Keratinocyte (primary cell): ENCODE data around the gene SDCCAG8.

Experiments
- EZH2 ChIP-seq: IDR thresholded peaks from one replicate; pipeline ENCODE4 v1.6.1; 2012; ENCODE audit warnings: inconsistent platforms, mild to moderate bottlenecking, low read length, moderate library complexity
- TF ChIP-seq, protein P1 (sequence below), 3 experiments: IDR thresholded peaks in 1 of 3; conservative IDR thresholded peaks in 1 of 3; optimal IDR thresholded peaks in 1 of 3; 2 replicates in 2 of 3; 3 replicates in 1 of 3; pipeline versions ENCODE3 to v1.5.1; 2011; ENCODE audit warnings: low read length in 3 of 3, mild to moderate bottlenecking in 3 of 3, moderate library complexity in 2 of 3, control low read depth in 1 of 3, inconsistent platforms in 1 of 3; ENCODE audit not compliant: insufficient read depth in 2 of 3; ENCODE audit errors: extremely low read depth in 1 of 3

DNA sequence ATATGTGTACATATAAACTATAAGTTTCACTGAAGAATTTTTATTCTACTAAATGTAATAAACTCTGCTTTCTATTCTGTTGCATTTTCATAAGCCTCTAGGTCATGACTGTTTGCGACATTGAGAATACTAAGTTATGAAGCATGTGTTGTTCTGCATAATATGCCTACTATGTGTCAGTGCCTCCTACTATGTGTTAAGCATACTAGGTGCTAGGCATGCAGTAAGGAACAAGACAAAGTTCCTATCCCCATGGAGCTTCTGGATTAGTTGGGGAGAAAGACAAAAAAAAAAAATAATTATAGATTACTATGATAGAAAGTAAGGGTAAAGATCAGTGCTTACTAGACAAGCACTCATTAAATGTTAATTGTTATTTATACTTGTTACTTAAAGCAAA lies 1.3 kb downstream of the SDCCAG8 start:
- TF ChIP-seq, protein P1, sequence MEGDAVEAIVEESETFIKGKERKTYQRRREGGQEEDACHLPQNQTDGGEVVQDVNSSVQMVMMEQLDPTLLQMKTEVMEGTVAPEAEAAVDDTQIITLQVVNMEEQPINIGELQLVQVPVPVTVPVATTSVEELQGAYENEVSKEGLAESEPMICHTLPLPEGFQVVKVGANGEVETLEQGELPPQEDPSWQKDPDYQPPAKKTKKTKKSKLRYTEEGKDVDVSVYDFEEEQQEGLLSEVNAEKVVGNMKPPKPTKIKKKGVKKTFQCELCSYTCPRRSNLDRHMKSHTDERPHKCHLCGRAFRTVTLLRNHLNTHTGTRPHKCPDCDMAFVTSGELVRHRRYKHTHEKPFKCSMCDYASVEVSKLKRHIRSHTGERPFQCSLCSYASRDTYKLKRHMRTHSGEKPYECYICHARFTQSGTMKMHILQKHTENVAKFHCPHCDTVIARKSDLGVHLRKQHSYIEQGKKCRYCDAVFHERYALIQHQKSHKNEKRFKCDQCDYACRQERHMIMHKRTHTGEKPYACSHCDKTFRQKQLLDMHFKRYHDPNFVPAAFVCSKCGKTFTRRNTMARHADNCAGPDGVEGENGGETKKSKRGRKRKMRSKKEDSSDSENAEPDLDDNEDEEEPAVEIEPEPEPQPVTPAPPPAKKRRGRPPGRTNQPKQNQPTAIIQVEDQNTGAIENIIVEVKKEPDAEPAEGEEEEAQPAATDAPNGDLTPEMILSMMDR (optimal IDR thresholded peaks at IDR 0.05 in 1 of 3, IDR thresholded peaks at IDR 0.05 in 1 of 3, conservative IDR thresholded peaks at IDR 0.05 in 1 of 3; ENCODE audit: extremely low read depth in 1 of 3, insufficient read depth in 2 of 3, low read length in 3 of 3): no peak
- no peak for TF ChIP-seq EZH2
